ENCODE measurements around the gene GRIK2.

Gene GRIK2

GRCh38 chr6:101400326-101401135 is 7.0 kb downstream of the GRIK2 start:
- TF ChIP-seq SIN3A (IDR thresholded peaks at IDR 0.05; ENCODE audit: borderline replicate concordance, insufficient read depth, low read length) = no peak
- TF ChIP-seq FOXP2 (optimal IDR thresholded peaks at IDR 0.05; ENCODE audit: borderline replicate concordance, extremely low read depth, extremely low read length, insufficient read depth) = no peak
- no peak for TF ChIP-seq POLR2AphosphoS5 (IDR thresholded peaks at IDR 0.05; ENCODE audit: low read depth, low read length)
- TF ChIP-seq TAF1 (IDR thresholded peaks at IDR 0.05; ENCODE audit: borderline replicate concordance, insufficient read depth, low read length) = no peak
- TF ChIP-seq REST (IDR thresholded peaks at IDR 0.05; ENCODE audit: insufficient read depth in 1 of 2, low read depth in 2 of 2, low read length in 2 of 2) = no peak

- TF ChIP-seq POLR2AphosphoS5 (IDR thresholded peaks at IDR 0.05; ENCODE audit: low read depth, low read length) (no peak), REST (IDR thresholded peaks at IDR 0.05; ENCODE audit: insufficient read depth in 1 of 2, low read depth in 2 of 2, low read length in 2 of 2) (no peak), SIN3A (IDR thresholded peaks at IDR 0.05; ENCODE audit: borderline replicate concordance, insufficient read depth, low read length) (no peak)
These were observed 7.7 kb downstream of the GRIK2 start for GRCh38 chr6:101401171-101401570.

- no peak for TF ChIP-seq SIN3A (IDR thresholded peaks at IDR 0.05; ENCODE audit: borderline replicate concordance, insufficient read depth, low read length)
- no peak for TF ChIP-seq TAF1 (IDR thresholded peaks at IDR 0.05; ENCODE audit: borderline replicate concordance, insufficient read depth, low read length)
- TF ChIP-seq REST (IDR thresholded peaks at IDR 0.05; ENCODE audit: insufficient read depth in 1 of 2, low read depth in 2 of 2, low read length in 2 of 2) = no peak
- TF ChIP-seq POLR2AphosphoS5 (IDR thresholded peaks at IDR 0.05; ENCODE audit: low read depth, low read length) = no peak
- no peak for TF ChIP-seq FOXP2 (optimal IDR thresholded peaks at IDR 0.05; ENCODE audit: borderline replicate concordance, extremely low read depth, extremely low read length, insufficient read depth)
These were observed 8.5 kb downstream of the GRIK2 start for GRCh38 chr6:101401792-101402621.

GRCh38 chr6:101402622-101403031 is 9.1 kb downstream of the GRIK2 start:
- TF ChIP-seq REST (IDR thresholded peaks at IDR 0.05; ENCODE audit: insufficient read depth in 1 of 2, low read depth in 2 of 2, low read length in 2 of 2) (no peak), TAF1 (IDR thresholded peaks at IDR 0.05; ENCODE audit: borderline replicate concordance, insufficient read depth, low read length) (no peak), FOXP2 (optimal IDR thresholded peaks at IDR 0.05; ENCODE audit: borderline replicate concordance, extremely low read depth, extremely low read length, insufficient read depth) (no peak), POLR2AphosphoS5 (IDR thresholded peaks at IDR 0.05; ENCODE audit: low read depth, low read length) (no peak), SIN3A (IDR thresholded peaks at IDR 0.05; ENCODE audit: borderline replicate concordance, insufficient read depth, low read length) (no peak)

Data from PFSK-1 (cell line).